ENCODE measurements around the gene WWOX. TPM values are rescaled to one million over a fixed set of nuclear protein-coding genes. Genes with fewer than 3 reads are reported as not detected.

WWOX gene
- total and polyA plus RNA-seq, 2 experiments from 2014 or later = 22.1 to 123 TPM

- Histone ChIP-seq H3K27ac (no peak overlapping the region), H3K27me3 (no peaks in the 10 kb centered on the region), H3K9me3 (ENCODE audit: low read depth) (no peaks in the 10 kb centered on the region), H3K4me3 (no peak overlapping the region), H3K4me1 (ENCODE audit: low read depth) (peaks cover 30% of the 10 kb centered on the region), H3K36me3 (no peaks in the 10 kb centered on the region)
- TF ChIP-seq CTCF (IDR thresholded peaks at IDR 0.05; ENCODE audit: low read depth, low read length) = no peak
- no peak for DNase-seq (ENCODE audit: low read depth in 1 of 2, low spot score in 1 of 2)
Observed at GRCh38 chr16:78988361-78988969, 889.0 kb downstream of the WWOX start.

- DNase-seq (ENCODE audit: low read depth in 1 of 2, low spot score in 1 of 2) = peak in 1 of 2 donors; percentile 51
- H3K4me1 ChIP-seq (ENCODE audit: low read depth) = peaks cover 35% of the 10 kb centered on the region
- TF ChIP-seq CTCF (IDR thresholded peaks at IDR 0.05; ENCODE audit: low read depth, low read length) = no peak
- H3K4me3 ChIP-seq = no peak overlapping the region
- no peaks in the 10 kb centered on the region for H3K9me3 ChIP-seq (ENCODE audit: low read depth)
- H3K27me3 ChIP-seq = no peaks in the 10 kb centered on the region
- H3K27ac ChIP-seq = no peak overlapping the region
- no peaks in the 10 kb centered on the region for H3K36me3 ChIP-seq
Observed at GRCh38 chr16:78990309-78990701, 890.9 kb downstream of the WWOX start.

GRCh38 chr16:78992001-78992400 lies 892.5 kb downstream of the WWOX start:
- Histone ChIP-seq H3K4me1 (ENCODE audit: low read depth) (peaks cover 24% of the 10 kb centered on the region), H3K27me3 (no peaks in the 10 kb centered on the region), H3K36me3 (no peaks in the 10 kb centered on the region), H3K27ac (no peak overlapping the region), H3K4me3 (no peak overlapping the region), H3K9me3 (ENCODE audit: low read depth) (no peaks in the 10 kb centered on the region)
- TF ChIP-seq CTCF (IDR thresholded peaks at IDR 0.05; ENCODE audit: low read depth, low read length) = no peak
- no peak for DNase-seq (ENCODE audit: low read depth in 1 of 2, low spot score in 1 of 2)

GRCh38 chr16:78993346-78993745 lies 893.9 kb downstream of the WWOX start:
- peak in 1 of 2 donors; percentile 73 for DNase-seq (ENCODE audit: low read depth in 1 of 2, low spot score in 1 of 2)
- Histone ChIP-seq H3K36me3 (no peaks in the 10 kb centered on the region), H3K4me3 (no peak overlapping the region), H3K27me3 (no peaks in the 10 kb centered on the region), H3K27ac (no peak overlapping the region), H3K4me1 (ENCODE audit: low read depth) (peaks cover 24% of the 10 kb centered on the region), H3K9me3 (ENCODE audit: low read depth) (no peaks in the 10 kb centered on the region)
- no peak for TF ChIP-seq CTCF (IDR thresholded peaks at IDR 0.05; ENCODE audit: low read depth, low read length)

- no peak for DNase-seq (ENCODE audit: low read depth in 1 of 2, low spot score in 1 of 2)
- H3K4me3 ChIP-seq = no peak overlapping the region
- peaks cover 24% of the 10 kb centered on the region for H3K4me1 ChIP-seq (ENCODE audit: low read depth)
- H3K9me3 ChIP-seq (ENCODE audit: low read depth) = no peaks in the 10 kb centered on the region
- no peaks in the 10 kb centered on the region for H3K27me3 ChIP-seq
- H3K27ac ChIP-seq = no peak overlapping the region
- TF ChIP-seq CTCF (IDR thresholded peaks at IDR 0.05; ENCODE audit: low read depth, low read length) = no peak
- H3K36me3 ChIP-seq = no peaks in the 10 kb centered on the region
Observed at GRCh38 chr16:78994135-78994745, 894.8 kb downstream of the WWOX start.
